Stimulated activated CD4-positive, alpha-beta T cell treated with anti-CD3 and anti-CD28 coated beads, Interleukin-4, amount 100 ng/mL, for 24 hours (primary cell): Measurements from ENCODE around the gene RBCK1.
"Not testable (repeated sequence)": the region's sequence is repeated elsewhere in the genome, so short reads cannot be mapped to it uniquely, and the experiment has no call there.

ENCODE experiments used
- DNase-seq: peaks from one replicate; pipeline ENCODE4 v3.0.0-alpha.2; 2020

The RBCK1 gene

DNA sequence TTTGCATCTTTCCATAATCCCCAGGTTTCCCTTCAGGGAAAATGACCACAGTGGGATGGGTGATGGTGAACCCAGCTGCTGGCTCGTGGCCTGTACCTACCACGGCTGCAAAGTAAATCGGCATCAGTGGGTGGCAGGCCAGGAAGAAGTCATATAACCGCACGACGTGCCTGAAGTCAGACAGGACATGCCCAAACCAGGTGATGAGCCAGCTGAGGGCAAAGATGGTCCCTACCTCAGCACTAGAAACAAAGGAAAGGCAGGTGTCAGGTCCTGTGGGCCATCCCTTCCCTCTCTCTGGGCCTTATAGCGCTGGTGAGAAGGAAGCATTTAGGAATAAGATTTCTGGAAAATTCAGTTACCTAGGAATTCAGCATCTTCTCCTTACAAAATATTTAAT lies 32.0 kb downstream of the RBCK1 start:
- no peak for DNase-seq

DNA sequence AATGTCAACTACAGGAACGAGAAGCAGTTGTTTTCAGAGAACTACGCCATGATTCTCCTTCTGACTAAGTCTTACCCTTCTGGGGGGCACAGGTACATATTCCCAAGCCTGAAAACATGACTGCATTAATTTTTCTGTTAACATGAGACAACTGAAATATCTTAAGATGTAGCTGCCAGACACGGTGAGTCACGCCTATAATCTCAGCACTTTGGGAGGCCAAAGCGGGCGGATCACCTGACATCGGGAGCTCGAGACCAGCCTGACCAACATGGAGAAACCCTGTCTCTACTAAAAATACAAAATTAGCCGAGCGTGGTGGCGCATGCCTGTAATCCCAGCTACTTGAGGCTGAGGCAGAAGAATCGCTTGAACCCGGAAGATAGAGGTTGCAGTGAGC lies 32.5 kb downstream of the RBCK1 start:
- no peak for DNase-seq

DNA sequence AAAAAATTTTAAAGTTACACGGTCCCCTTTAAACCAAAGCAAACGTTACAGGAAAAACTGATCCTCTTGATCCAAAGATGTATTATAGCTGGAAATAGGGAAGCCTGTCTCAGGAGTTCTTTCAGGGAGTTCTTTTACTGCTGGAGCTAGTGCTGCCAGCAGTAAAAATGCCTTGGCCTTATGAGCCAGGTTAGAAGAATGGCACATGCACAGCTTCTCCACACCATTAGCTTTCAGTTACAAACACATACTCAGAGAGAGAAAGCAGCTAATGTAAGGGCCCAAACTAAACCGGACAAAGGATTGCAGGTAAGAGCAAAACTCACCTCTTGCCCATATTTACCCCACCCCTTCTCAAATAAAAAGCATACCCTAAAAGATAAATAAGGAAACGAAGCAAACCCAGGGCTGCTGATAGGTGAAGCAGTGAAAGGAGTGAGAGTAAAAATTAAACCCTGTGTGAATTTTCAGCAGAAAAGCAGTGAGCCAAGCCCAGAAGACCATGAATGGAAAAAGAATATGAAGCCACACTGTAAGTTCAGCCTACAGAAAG lies 35.2 kb downstream of the RBCK1 start:
- DNase-seq = no peak

DNA sequence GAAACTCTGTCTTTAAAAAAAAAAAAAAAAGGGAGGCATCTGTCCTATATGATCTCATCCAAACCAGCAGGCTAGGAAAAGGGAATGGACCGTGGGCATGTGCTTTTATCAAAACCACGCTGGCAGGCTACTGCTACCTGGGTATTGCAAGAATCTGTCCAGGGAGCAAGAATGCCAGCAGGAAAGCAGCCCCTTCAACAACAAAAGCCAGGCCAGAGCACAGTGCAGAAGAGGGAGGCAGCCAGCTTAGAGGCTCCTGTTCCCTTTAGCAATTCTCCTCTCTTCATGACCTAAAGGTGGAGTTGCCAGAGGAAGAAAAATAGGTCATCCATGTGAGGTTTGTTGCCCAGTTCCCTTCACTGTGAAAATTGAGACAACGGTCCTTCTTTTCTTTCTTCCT lies 36.0 kb downstream of the RBCK1 start:
- DNase-seq = no peak

DNA sequence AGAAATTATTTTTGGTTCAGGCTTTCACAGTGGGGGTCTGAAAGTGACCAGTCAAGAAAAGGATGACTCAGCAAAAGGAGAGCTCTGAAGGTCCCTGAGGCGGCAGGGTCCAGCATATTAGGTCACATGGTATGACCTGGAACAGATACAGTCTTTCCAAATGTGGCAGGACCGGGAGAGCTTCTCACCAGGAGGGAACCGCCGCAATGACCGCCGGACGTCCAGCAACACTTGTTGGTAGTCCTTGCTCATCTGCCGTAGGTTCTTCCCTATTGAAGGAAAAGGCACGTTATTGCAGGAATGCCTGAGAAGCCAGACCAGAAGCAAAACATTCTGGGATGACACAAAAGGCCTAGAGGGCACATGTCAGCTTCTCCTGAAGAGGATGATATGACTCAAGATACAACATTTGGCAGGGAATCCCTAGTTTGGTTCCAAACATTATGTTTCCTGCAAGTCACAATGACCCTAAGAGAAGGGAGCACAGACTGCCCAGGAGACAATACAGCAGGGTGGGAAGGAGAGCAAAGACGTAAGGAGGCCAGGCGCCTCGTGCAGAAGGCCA lies 36.8 kb downstream of the RBCK1 start:
- DNase-seq = no peak

DNA sequence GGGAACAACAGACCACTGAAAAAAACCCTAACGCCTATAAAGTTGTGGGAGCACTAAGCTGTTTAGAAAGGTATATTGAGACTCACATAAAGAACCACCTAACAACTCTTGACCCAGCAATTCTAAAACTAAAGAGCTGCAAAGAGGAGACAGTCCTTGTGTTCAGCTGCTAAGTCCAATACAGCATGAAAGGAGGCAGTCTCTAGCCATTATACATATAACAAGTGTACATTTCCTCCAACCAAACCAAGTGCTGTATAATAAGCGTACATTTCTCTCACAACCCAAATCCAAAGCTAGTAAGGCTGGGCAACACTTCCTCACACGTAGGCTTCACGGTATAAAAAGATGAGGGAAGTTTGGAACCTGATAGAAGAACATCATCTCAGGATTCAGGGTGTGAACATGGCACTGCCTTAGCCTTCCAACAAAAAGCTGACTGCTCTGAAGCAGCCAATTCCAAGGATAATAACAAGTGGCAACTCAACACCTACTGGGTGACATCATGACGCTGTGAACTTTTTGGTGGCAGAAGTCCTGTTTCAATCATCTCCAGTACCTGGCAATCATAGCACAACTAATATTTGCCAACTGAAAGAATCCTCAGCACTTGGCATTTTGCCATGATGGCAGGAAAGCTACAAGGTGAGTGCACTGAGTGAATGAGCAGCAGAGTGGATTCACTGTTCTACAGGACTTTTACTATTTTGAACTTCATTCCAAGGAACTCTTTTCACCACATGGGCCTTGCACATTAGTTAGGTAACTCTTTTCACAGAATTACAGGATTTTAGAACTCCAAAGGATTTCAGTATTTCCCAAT lies 37.6 kb downstream of the RBCK1 start:
- DNase-seq = no peak

DNA sequence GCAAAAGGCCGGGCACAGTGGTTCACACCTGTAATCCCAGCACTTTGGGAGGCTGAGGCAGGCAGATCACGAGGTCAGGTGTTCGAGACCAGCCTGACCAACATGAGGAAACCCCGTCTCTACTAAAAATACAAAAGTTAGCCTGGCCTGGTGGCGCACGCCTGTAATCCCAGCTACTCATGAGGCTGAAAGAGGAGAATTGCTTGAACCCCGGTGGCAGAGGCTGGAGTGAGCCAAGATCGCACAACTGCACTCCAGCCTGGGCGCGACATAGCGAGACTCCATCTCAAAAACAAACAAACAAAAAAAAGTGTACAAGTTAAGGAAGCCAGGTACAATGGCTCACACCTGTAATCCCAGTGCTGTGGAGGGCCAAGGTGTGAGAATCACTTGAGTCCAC lies 43.9 kb downstream of the RBCK1 start:
- not testable (repeated sequence) for DNase-seq

GRCh38 chr20:454951-455350 lies 46.9 kb downstream of the RBCK1 start:
- no peak for DNase-seq

- DNase-seq = no peak
Observed at GRCh38 chr20:458776-459175, 50.7 kb downstream of the RBCK1 start.

DNA sequence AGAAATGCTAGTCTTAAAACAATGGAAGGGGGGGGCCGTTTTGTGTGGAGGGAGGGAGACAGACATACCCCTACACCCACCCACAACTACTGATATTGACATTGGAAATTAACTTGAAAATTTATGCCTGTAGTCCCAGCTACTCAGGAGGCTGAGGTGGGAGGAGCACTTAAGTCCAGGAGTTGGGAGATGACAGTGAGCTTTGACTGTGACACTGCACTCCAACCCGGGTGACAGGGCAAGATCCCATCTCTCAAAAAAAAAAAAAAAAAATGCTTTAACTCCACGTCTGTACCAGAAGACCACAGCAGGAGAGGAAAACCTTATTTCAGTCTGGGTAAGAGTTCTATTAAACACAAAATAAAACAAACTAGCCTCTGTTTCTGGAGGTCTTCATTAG lies 52.1 kb downstream of the RBCK1 start:
- DNase-seq = no peak

GRCh38 chr20:460707-461106 lies 52.6 kb downstream of the RBCK1 start:
- no peak for DNase-seq

DNA sequence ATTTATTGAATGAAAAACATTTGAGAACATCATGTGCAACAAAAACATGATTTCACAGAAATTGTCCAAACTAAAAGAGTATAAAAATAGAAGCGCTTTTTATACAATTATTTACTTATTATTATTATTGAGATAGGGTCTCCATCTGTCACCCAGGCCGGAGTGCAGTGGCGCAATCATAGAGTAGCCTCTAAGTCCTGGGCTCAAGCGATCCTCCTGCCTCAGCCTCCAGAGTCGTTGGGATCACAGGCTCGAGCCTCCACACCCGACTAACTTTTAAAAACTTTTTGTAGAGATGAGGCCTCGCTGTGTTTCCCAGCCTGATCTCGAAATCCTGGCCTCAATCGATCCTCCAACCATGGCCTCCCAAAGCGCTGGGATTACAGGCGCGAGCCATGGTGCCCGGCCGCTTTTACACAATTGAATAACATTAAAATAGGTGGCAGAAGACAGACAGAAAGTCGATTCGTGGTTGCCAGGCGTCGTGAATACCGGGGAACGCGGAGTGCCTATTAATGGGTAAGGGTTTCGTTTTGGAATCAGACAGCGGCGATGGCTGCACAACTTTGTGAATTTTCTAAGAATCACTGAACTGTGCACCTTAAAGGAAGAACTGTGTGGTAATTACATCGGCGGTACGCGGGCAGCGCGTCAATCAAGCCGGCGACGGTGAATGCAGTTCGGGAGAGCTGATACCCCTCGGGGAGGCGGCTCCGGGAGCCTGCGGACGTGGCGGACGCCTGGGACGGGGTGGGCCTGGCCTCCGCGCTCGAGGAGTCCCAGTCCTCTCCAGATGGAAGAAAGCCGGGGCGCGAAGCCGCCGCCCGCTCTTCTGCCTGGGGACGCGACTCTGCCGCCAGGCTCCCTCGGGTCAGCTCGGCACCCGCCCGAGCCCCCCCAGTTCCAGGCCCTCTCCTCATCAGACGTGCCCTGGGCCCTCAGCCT lies 53.4 kb downstream of the RBCK1 start:
- peak; percentile 53 for DNase-seq

GRCh38 chr20:462199-462991 lies 54.3 kb downstream of the RBCK1 start, which contains the start of gene TBC1D20:
Gene TBC1D20, minus strand, starts transcription at chr20:462533. Its CDS starts 128 bp downstream, at chr20:462405.
- DNase-seq = peak; percentile 83

GRCh38 chr20:467755-468154 lies 59.7 kb downstream of the RBCK1 start:
- no peak for DNase-seq

GRCh38 chr20:469746-470490 lies 61.8 kb downstream of the RBCK1 start:
- no peak for DNase-seq

- no peak for DNase-seq
Observed at GRCh38 chr20:472137-472846, 64.2 kb downstream of the RBCK1 start.

GRCh38 chr20:472889-473292 lies 64.8 kb downstream of the RBCK1 start:
- DNase-seq = no peak

DNA sequence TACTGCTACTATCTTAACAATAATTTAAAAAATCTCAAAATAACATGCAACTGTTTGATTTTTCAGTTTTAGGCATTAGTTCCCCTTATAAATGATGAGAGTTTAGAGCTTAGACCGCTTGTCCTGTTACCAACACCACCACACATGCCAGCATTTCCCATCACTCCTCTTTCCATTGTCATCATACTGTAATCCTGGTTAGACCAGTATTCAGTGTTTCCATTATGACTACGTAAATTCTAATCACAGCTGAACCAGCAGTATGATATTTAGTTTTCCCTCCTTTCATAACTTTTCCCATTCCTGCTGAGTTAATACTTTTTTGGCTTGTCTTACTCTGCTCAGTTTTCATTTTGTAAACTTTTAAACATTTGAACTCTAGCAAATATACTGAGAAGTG lies 66.5 kb downstream of the RBCK1 start:
- no peak for DNase-seq

- no peak for DNase-seq
Observed at GRCh38 chr20:475463-476357, 67.6 kb downstream of the RBCK1 start.
